ENCODE results near the gene CUL2.

Gene CUL2

DNA sequence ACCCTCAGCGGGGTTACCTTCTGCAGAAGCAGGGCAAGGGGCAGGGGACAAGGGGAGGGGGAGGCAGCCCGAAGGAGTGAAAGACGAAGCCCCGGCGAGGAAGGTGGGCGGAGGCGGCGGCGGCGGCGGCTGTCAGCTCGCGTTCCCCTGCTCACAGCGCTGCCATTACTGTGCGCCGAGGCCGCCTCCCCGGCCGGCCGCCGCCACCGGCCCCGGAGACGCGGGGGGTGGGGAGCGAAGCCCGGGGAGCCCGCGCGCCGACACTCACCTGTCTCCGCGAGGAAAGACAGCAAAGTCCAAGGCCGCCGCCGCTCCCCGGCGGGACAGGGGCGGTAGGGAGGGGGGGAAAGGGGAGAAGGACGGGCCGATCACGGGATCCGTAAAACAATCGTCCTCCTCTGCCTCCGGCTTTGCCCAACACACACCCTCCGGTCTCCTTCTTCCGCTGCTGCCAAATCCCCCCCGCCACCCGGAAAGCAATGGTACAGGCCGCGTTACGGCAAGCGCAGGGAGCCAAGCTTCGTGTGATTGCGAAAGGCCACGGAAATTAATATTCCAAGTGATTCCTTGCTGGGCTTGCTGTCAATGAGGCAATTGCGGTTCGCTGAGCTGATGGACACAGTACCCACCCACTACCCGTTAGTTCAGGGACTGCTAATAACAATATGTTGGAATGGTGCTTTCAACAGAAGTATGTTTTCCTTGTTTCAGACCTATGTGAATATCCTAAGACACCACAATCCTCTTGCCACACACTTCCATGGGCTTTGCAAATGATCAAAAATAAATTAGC, at the start of gene CUL2:
TSS of gene CUL2 (minus strand) at position 180 of the 793 bp plus-strand sequence. CDS start 19,024 bp downstream, outside the sequence.
- Mint-ChIP-seq H3K36me3 (ENCODE audit: low read depth) (peaks cover 5% of the 10 kb centered on the region), H3K9me3 (no peaks in the 10 kb centered on the region), H3K27me3 (peaks cover under 1% of the 10 kb centered on the region), H3K4me1 (peaks cover 50% of the 10 kb centered on the region), H3K27ac (peak within 1 kb of the TSS; percentile 87), H3K4me3 (peak within 1 kb of the TSS; percentile 95)
- ATAC-seq (peak; percentile 96), DNase-seq (peak; percentile 91)

DNA sequence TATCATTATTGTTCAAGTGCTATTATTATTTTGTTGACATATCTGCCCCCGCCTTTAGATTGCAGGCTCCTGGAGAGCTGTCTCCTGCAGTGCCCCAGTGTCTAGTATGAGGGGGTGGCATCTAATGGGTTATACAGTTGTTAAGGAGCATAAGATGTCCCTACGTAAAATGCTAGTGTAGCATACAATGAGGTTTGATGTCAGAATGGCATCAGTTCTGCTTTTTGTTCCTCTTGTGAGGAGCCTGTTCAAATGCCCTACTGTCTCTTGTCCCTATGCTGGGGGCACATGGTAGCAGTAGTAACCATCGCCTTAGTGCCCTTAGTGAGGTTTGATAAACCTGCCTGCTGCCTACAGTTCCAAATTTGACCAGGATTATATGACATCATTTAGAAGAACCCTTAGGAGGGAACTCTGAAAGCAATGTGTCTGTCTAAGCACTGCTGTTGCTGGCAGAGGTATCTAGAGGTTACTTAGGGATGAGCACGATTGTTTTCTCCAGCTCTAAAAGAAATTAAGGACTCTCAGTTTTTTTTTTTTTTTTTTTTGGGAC, 46.2 kb upstream of the CUL2 start:
- Mint-ChIP-seq H3K36me3 (ENCODE audit: low read depth) (peaks cover 3% of the 10 kb centered on the region), H3K27me3 (no peaks in the 10 kb centered on the region), H3K27ac (peak overlapping the region; percentile 53), H3K9me3 (no peaks in the 10 kb centered on the region), H3K4me3 (peak overlapping the region; percentile 15), H3K4me1 (peaks cover 48% of the 10 kb centered on the region)
- DNase-seq (no peak), ATAC-seq (no peak)

DNA sequence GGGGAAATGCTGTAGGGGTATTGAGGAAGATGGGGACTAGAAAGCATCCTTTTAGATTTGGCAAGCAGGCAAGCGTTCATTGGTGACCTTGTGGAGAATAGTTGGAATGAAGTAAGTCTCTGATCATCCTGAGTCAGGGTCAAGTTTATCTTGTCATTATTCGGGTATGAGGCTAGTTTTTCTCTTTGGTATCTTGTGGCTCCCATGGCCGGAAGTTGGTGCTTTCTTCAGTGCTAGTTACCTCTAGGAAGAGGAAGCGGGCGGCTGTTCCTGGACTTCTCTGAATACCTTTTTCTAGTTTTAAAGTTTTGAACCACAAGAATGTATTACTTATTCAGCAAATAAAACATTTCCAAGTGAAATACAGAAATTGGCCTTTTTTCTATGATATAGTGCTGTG, 45.7 kb upstream of the CUL2 start:
- Mint-ChIP-seq H3K27ac (peak overlapping the region; percentile 53), H3K36me3 (ENCODE audit: low read depth) (peaks cover 3% of the 10 kb centered on the region), H3K27me3 (no peaks in the 10 kb centered on the region), H3K9me3 (no peaks in the 10 kb centered on the region), H3K4me3 (peak overlapping the region; percentile 15), H3K4me1 (peaks cover 52% of the 10 kb centered on the region)
- DNase-seq (no peak), ATAC-seq (no peak)

DNA sequence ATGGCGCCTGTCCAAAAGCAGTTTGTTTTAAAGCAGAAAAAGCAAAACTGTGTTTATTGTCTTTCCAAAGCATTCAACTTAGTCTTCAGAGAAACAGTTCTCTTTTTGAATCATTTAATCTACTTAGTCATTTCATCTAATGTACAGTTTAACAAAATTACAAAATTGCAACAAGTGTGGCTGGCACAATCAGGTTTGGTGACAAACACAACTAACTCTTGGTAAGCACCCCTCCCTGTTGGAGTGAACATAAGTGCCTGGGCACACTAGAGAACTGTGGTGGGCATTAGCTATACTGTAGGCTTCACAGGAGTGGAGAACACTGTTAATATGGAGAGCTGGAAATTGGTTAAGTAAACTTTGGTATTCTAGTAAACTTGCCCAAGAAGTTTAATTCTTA, 43.4 kb upstream of the CUL2 start:
- ATAC-seq (no peak), DNase-seq (no peak)
- H3K4me1 Mint-ChIP-seq = peaks cover 74% of the 10 kb centered on the region
- no peaks in the 10 kb centered on the region for H3K27me3 Mint-ChIP-seq
- no peak overlapping the region for H3K4me3 Mint-ChIP-seq
- no peaks in the 10 kb centered on the region for H3K9me3 Mint-ChIP-seq
- H3K36me3 Mint-ChIP-seq (ENCODE audit: low read depth) = peaks cover 13% of the 10 kb centered on the region
- H3K27ac Mint-ChIP-seq = peak overlapping the region; percentile 73

DNA sequence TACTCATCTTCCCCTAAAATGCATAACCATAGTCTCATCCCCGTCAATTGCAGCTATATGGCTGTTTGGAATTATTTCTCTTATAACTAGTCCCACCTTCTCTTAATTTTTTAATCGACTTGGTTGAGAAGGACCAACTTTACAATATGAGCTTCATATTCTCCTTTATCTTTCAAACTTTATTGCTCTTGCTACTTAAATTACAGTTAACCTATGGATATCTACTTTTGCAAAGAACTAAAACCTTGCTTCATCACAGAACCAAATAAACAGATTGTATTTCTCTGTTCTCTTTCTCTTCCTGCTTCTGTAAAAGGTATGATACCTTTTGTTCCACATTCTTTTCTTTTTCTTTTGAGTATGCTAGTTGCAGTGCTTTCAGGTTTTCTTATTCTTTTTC, 42.6 kb upstream of the CUL2 start:
- DNase-seq = no peak
- H3K36me3 Mint-ChIP-seq (ENCODE audit: low read depth) = peaks cover 19% of the 10 kb centered on the region
- H3K27ac Mint-ChIP-seq = peak overlapping the region; percentile 80
- no peaks in the 10 kb centered on the region for H3K9me3 Mint-ChIP-seq
- H3K4me3 Mint-ChIP-seq = peak overlapping the region; percentile 72
- H3K27me3 Mint-ChIP-seq = no peaks in the 10 kb centered on the region
- H3K4me1 Mint-ChIP-seq = peaks cover 79% of the 10 kb centered on the region
- no peak for ATAC-seq

DNA sequence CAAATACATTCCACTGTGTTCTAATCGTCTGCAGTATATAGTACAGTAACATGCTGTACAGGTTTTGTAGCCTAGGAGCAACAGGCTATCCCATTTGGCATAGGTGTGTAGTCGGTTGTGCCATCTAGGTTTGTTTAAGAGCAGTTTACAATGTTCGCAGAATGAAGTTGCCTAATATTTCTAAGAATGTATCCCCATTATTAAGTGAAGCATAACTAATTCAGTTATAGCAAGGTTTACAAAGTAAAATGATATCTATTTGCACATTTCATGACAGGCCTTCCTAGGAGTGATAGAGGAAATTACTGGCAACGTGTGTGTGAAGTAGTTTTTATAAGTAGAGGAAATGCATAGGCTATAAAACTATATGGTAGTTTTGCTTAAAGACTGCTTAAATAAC, 40.5 kb upstream of the CUL2 start:
- Mint-ChIP-seq H3K4me1 (peaks cover 73% of the 10 kb centered on the region), H3K4me3 (peak overlapping the region; percentile 62), H3K9me3 (no peaks in the 10 kb centered on the region), H3K27me3 (no peaks in the 10 kb centered on the region), H3K36me3 (ENCODE audit: low read depth) (peaks cover 19% of the 10 kb centered on the region), H3K27ac (peak overlapping the region; percentile 80)
- DNase-seq (no peak), ATAC-seq (no peak)

DNA sequence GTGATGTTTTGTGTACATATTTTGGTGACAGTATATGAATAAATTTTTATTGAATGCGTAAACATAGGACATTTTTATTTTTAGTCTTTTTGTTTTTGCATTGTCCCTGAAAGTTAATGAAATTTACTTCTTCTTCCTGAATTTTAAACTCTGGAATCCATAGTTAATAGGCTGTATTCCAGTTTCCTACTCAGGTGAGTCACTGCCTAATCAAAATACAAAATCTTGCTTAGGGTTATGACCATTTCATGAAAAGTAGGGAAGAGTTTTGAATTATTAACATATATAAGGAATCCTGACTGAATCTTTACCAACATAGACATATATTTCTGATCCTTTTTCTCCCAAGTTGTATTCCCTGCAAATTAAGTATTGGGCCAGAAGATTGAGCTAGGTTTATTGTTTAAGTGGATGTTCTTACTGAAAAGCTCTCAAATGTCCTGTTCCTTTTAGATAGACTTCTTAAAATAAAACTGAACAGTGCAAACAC, 39.1 kb upstream of the CUL2 start:
- H3K27ac Mint-ChIP-seq = peak overlapping the region; percentile 99
- no peaks in the 10 kb centered on the region for H3K27me3 Mint-ChIP-seq
- no peaks in the 10 kb centered on the region for H3K9me3 Mint-ChIP-seq
- H3K4me3 Mint-ChIP-seq = peak overlapping the region; percentile 93
- DNase-seq (no peak), ATAC-seq (no peak)
- peaks cover 19% of the 10 kb centered on the region for H3K36me3 Mint-ChIP-seq (ENCODE audit: low read depth)
- peaks cover 79% of the 10 kb centered on the region for H3K4me1 Mint-ChIP-seq

DNA sequence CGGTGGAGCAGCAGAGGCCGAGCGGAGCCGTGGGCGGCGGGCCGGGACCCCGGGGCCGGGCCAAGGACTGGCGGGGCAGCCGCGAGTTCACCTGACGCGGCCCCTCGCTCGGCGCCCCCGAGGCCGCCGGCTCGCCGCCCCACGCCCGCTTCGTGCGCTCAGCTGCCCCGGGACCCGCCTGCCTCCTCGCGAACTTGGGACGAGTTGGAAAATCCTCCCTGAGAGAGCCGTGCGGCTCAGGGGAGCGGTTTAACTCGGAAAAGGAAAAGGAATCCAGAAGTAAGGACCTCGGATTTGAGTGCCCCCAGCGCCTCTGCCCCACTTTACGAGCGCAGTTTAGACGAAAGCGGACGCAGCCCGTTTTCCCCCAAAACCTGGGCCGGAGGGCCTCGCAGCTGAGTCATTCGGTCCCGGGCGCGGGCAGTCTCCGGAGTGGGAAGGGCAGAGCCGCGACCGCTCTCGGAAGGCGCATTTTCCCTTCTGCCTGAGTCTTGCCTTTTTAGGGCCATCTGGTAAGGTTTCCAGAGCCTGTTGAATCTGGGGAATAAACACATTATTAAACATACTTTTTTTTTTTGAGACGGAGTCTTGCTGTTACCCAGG, 37.2 kb upstream of the CUL2 start:
- ATAC-seq (peak; percentile 26), DNase-seq (peak; percentile 73)
- peak overlapping the region; percentile 99 for H3K27ac Mint-ChIP-seq
- peaks cover 71% of the 10 kb centered on the region for H3K4me1 Mint-ChIP-seq
- no peaks in the 10 kb centered on the region for H3K27me3 Mint-ChIP-seq
- peaks cover 16% of the 10 kb centered on the region for H3K36me3 Mint-ChIP-seq (ENCODE audit: low read depth)
- peak overlapping the region; percentile 93 for H3K4me3 Mint-ChIP-seq
- no peaks in the 10 kb centered on the region for H3K9me3 Mint-ChIP-seq

DNA sequence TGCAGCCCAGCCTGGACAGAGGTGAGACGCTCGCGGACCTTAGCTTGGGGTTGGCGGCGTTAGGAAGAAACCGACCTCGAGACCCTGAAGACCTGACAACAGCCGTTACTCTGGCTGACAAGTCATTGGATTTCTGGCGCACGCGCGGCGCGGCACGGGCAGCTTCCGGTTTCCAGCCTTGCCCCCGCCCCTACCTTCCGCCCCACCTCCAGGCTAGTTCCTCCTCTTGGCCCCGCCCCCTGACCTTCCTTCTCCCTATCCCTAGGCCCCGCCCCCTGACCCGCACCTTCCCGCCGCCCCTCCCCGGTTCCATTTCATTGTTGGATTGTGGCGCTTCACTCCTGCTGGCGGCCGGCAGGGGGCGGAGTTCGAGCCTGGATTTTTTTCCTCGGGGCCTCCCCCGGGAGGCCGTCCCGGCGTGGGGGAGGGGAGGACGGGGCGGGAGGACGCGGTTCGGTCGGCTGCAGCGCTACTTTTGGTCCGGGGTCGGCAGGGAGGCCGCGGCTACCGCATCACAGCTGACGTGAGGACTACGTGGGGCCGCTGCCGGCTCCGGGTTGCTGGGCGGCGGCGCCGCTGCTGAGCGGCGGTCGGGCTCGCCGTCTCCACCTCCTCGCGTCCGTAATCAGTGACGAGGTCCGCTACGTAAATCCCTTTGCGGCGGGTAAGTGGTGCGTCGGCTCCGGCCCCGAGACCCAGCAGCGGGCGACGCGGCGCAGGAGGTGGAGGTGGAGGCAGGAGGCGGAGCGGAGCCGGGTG, 36.6 kb upstream of the CUL2 start, which contains the start of gene CREM:
TSS of gene CREM (plus strand) at position 317 of the 759 bp plus-strand sequence. CDS start 10,990 bp downstream, outside the sequence.
- H3K4me1 Mint-ChIP-seq = peaks cover 65% of the 10 kb centered on the region
- H3K4me3 Mint-ChIP-seq = peak within 1 kb of the TSS; percentile 93
- no peaks in the 10 kb centered on the region for H3K9me3 Mint-ChIP-seq
- H3K36me3 Mint-ChIP-seq (ENCODE audit: low read depth) = peaks cover 16% of the 10 kb centered on the region
- peak; percentile 89 for ATAC-seq
- H3K27ac Mint-ChIP-seq = peak within 1 kb of the TSS; percentile 99
- peak; percentile 100 for DNase-seq
- H3K27me3 Mint-ChIP-seq = no peaks in the 10 kb centered on the region

DNA sequence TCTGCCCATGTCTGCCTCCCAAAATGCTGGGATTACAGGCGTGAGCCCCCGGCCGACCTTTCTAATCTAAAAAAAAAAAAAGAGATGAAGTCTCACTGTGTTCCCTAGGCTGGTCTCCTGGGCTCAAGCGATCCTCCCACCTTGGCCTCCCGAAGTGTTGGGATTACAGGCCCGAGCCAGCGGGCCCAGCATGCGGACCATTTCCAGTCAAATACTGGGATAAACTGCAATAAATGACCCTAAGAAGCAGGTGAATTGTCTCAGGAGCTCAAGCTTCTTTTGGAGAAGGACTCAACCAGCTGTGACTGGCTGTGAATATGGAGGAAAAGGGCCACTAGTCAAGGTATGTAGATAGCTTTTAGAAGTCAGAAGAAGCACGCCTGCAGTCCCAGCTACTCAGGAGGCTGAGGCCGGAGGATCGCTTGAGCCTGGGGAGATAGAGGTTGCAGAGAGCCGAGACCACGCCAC, 36.0 kb upstream of the CUL2 start:
- peaks cover 58% of the 10 kb centered on the region for H3K4me1 Mint-ChIP-seq
- ATAC-seq = no peak
- no peaks in the 10 kb centered on the region for H3K9me3 Mint-ChIP-seq
- no peak for DNase-seq
- peak overlapping the region; percentile 93 for H3K4me3 Mint-ChIP-seq
- peak overlapping the region; percentile 99 for H3K27ac Mint-ChIP-seq
- peaks cover 16% of the 10 kb centered on the region for H3K36me3 Mint-ChIP-seq (ENCODE audit: low read depth)
- no peaks in the 10 kb centered on the region for H3K27me3 Mint-ChIP-seq

DNA sequence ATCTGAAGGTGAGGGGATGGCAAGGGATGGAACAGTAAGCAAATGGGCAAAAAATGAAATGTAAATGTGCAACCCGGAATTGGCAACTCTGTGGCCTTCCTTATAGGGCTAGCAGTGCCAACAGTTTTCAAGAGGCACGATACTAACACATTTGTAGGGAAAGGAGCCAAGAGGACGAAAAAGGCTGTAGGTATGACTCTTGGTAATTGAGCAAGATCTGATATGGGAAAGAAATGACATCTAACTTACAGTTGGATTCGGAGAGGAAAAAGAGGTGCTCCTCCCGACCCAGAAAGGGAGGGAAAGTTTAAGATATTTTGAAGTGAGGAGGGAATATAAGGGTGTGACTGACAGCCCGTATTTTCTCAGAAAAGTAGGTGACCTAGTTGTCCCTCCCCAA, 34.4 kb upstream of the CUL2 start:
- no peak overlapping the region for H3K4me3 Mint-ChIP-seq

DNA sequence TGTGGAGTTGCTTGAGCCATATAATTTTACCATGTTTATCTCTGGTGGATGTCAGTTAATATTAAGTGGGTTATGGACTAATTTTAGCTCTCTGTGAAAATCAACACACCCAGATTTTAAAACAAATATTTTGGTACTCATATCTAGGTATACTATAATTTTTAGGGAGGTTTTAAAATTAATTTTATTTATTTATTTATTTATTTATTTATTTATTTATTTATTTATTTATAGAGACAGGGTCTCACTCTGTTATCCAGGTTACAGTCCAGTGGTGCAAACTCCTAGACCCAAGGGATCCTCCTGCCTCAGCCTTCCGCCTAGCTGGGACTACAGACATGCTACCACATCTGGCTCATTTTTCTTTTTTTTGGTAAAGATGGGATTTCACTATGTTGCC, 29.2 kb upstream of the CUL2 start:
- DNase-seq (no peak), ATAC-seq (no peak)
- Mint-ChIP-seq H3K27me3 (no peaks in the 10 kb centered on the region), H3K27ac (no peak overlapping the region), H3K4me3 (no peak overlapping the region), H3K36me3 (ENCODE audit: low read depth) (no peaks in the 10 kb centered on the region), H3K9me3 (no peaks in the 10 kb centered on the region), H3K4me1 (peaks cover 10% of the 10 kb centered on the region)

More for the DNA sequence above, 34.4 kb upstream of the CUL2 start:
- DNase-seq (no peak), ATAC-seq (no peak)
- H3K27ac Mint-ChIP-seq = no peak overlapping the region
- H3K36me3 Mint-ChIP-seq (ENCODE audit: low read depth) = peaks cover 13% of the 10 kb centered on the region
- peaks cover 44% of the 10 kb centered on the region for H3K4me1 Mint-ChIP-seq
- no peaks in the 10 kb centered on the region for H3K9me3 Mint-ChIP-seq
- H3K27me3 Mint-ChIP-seq = no peaks in the 10 kb centered on the region

DNA sequence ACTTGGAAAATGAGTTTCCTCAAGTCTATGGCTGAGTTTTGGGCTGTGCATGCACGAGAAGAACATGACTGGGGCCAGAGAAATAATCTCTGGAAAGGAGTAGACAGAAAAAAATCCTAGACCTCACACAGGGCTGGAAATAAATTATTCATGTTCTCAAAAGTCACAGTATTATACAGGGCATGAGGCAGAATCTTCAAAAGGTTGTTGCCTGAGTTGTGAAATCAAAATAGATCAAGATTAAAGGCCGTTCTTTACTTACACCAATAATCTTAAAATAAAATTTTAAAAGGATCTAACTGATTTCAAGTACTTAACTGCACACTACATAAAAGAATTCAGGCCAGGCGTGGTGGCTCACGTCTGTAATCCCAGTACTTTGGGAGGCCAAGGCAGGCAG, 22.4 kb upstream of the CUL2 start:
- Mint-ChIP-seq H3K36me3 (ENCODE audit: low read depth) (no peaks in the 10 kb centered on the region), H3K27me3 (no peaks in the 10 kb centered on the region), H3K9me3 (no peaks in the 10 kb centered on the region), H3K27ac (no peak overlapping the region), H3K4me1 (no peaks in the 10 kb centered on the region), H3K4me3 (no peak overlapping the region)
- ATAC-seq (no peak), DNase-seq (no peak)

DNA sequence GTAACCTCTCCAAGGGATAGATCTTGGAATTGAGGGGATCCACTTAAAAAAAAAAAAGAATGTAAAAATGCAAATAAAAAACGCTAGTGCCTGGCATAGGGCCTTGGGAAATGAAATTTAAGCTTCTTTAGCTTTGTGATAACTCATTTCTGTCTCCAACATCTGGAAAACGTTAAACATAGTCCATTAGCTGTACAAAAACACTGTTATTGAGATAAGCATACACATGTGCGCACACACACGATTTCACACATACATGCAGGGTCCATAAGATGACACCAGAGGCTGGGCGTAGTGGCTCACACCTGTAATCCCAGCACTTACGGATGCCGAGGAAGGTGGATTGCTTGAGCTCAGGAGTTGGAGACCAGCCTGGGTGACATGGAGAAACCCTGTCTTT, 13.7 kb upstream of the CUL2 start:
- DNase-seq (no peak), ATAC-seq (no peak)
- Mint-ChIP-seq H3K9me3 (no peaks in the 10 kb centered on the region), H3K36me3 (ENCODE audit: low read depth) (no peaks in the 10 kb centered on the region), H3K4me1 (no peaks in the 10 kb centered on the region), H3K27me3 (no peaks in the 10 kb centered on the region), H3K4me3 (no peak overlapping the region), H3K27ac (no peak overlapping the region)

Data from activated naive CD8-positive, alpha-beta T cell treated with anti-CD3 and anti-CD28 coated beads, Interleukin-2, amount 50 U/mL, for 24 hours (primary cell).